DND-41 (cell line): ENCODE data around the gene NCOA5.

Experiments used
- CTCF ChIP-seq: IDR thresholded peaks from 2 replicates; pipeline ENCODE4 v1.5.1; 2012; ENCODE audit warnings: borderline replicate concordance, low read length, moderate library complexity, mild to moderate bottlenecking; ENCODE audit not compliant: poor library complexity, severe bottlenecking; ENCODE audit errors: extremely low read depth
- EZH2 ChIP-seq: IDR thresholded peaks from 3 replicates; pipeline ENCODE4 v1.6.1; 2012; ENCODE audit warnings: borderline replicate concordance, low read depth, mild to moderate bottlenecking, moderate library complexity, low read length, inconsistent platforms; ENCODE audit not compliant: severe bottlenecking

- TF ChIP-seq CTCF (no peak), EZH2 (no peak)
These were observed 46.2 kb downstream of the NCOA5 start for GRCh38 chr20:46043556-46043955.
